H9 (cell line): ENCODE results near the gene ITPR3. TPM values are rescaled to one million over a fixed set of nuclear protein-coding genes. Genes with fewer than 3 reads are reported as not detected.

Experiments used
- DNase-seq: peaks from one replicate; pipeline ENCODE4 v3.0.0-alpha.2; 2017
- H2AFZ ChIP-seq: one replicate; pipeline ENCODE4 v1.6.1; 2013; ENCODE audit warnings: mild to moderate bottlenecking, low read length, control low read depth, moderate library complexity
- H2AK5ac ChIP-seq: 2 replicates; pipeline ENCODE4 v1.6.1; 2013; ENCODE audit warnings: low read length, control low read depth, mixed read lengths; ENCODE audit not compliant: insufficient read length
- H2BK120ac ChIP-seq: one replicate; pipeline ENCODE4 v1.6.1; 2013; ENCODE audit warnings: low read depth, mild to moderate bottlenecking, low read length, control low read depth, inconsistent platforms; ENCODE audit not compliant: poor library complexity, severe bottlenecking
- H2BK12ac ChIP-seq: 2 replicates; pipeline ENCODE4 v1.6.1; 2013; ENCODE audit warnings: low read length, control low read depth, mixed read lengths, low read depth; ENCODE audit not compliant: insufficient read length
- H2BK15ac ChIP-seq: 2 replicates; pipeline ENCODE4 v1.6.1; 2013; ENCODE audit warnings: low read depth, low read length, control low read depth
- H2BK20ac ChIP-seq: one replicate; pipeline ENCODE4 v1.6.1; 2013; ENCODE audit warnings: low read depth, mild to moderate bottlenecking, low read length, control low read depth, inconsistent platforms; ENCODE audit not compliant: poor library complexity, severe bottlenecking
- H2BK5ac ChIP-seq: 2 replicates; pipeline ENCODE4 v1.6.1; 2013; ENCODE audit warnings: low read length, control low read depth, mixed read lengths; ENCODE audit not compliant: insufficient read length
- H3K14ac ChIP-seq: 2 replicates; pipeline ENCODE4 v1.6.1; 2013; ENCODE audit warnings: low read length, control low read depth; ENCODE audit not compliant: insufficient read depth
- H3K18ac ChIP-seq: 2 replicates; pipeline ENCODE4 v1.6.1; 2013; ENCODE audit warnings: low read depth, mild to moderate bottlenecking, mixed read lengths, low read length, control low read depth; ENCODE audit not compliant: insufficient read length
- H3K23ac ChIP-seq: 2 replicates; pipeline ENCODE4 v1.6.1; 2013; ENCODE audit warnings: low read length, control low read depth, mixed read lengths, low read depth; ENCODE audit not compliant: insufficient read length
- H3K23me2 ChIP-seq: 2 replicates; pipeline ENCODE4 v1.6.1; 2013; ENCODE audit warnings: low read depth, mild to moderate bottlenecking, mixed read lengths, low read length, control low read depth; ENCODE audit not compliant: insufficient read length, poor library complexity, severe bottlenecking
- H3K27ac ChIP-seq: 2 replicates; pipeline ENCODE4 v1.5.1; 2013; ENCODE audit warnings: low read length, control low read depth, mixed read lengths, low read depth; ENCODE audit not compliant: insufficient read length
- H3K27me3 ChIP-seq: 2 replicates; pipeline ENCODE4 v1.6.1; 2013; ENCODE audit warnings: low read length, control low read depth, inconsistent platforms; ENCODE audit not compliant: insufficient read depth
- H3K4ac ChIP-seq: 2 replicates; pipeline ENCODE4 v1.6.1; 2013; ENCODE audit warnings: low read depth, mild to moderate bottlenecking, control low read depth, inconsistent platforms, low read length, moderate library complexity
- H3K4me1 ChIP-seq: 2 replicates; pipeline ENCODE4 v1.6.1; 2013; ENCODE audit warnings: low read length, control low read depth, inconsistent platforms; ENCODE audit not compliant: insufficient read depth
- H3K4me2 ChIP-seq: 2 replicates; pipeline ENCODE4 v1.6.1; 2013; ENCODE audit warnings: low read length, control low read depth, mixed read lengths; ENCODE audit not compliant: insufficient read length, insufficient read depth
- H3K56ac ChIP-seq: 2 replicates; pipeline ENCODE4 v1.6.1; 2013; ENCODE audit warnings: low read depth, mild to moderate bottlenecking, mixed read lengths, low read length, control low read depth; ENCODE audit not compliant: insufficient read length
- H3K79me1 ChIP-seq: 2 replicates; pipeline ENCODE4 v1.6.1; 2013; ENCODE audit warnings: low read depth, mild to moderate bottlenecking, moderate library complexity, low read length, control low read depth, inconsistent platforms; ENCODE audit not compliant: insufficient read depth, poor library complexity, severe bottlenecking
- H3K79me2 ChIP-seq: 2 replicates; pipeline ENCODE4 v1.6.1; 2013; ENCODE audit warnings: low read length, control low read depth, inconsistent platforms; ENCODE audit not compliant: insufficient read depth
- H3K9ac ChIP-seq: 2 replicates; pipeline ENCODE4 v1.6.1; 2013; ENCODE audit warnings: low read length, control low read depth, mixed read lengths; ENCODE audit not compliant: insufficient read length; ENCODE audit errors: extremely low read depth
- H3K9me3 ChIP-seq: one replicate; pipeline ENCODE4 v1.6.1; 2013; ENCODE audit warnings: low read depth, low read length, inconsistent platforms; ENCODE audit not compliant: control insufficient read depth
- H3T11ph ChIP-seq: one replicate; pipeline ENCODE4 v1.6.1; 2013; ENCODE audit warnings: mild to moderate bottlenecking, low read length, control low read depth, inconsistent platforms
- H4K20me1 ChIP-seq: one replicate; pipeline ENCODE4 v1.6.1; 2013; ENCODE audit not compliant: control insufficient read depth, insufficient read length, insufficient read depth
- H4K5ac ChIP-seq: 2 replicates; pipeline ENCODE4 v1.6.1; 2013; ENCODE audit warnings: low read depth, mild to moderate bottlenecking, mixed read lengths, low read length, control low read depth; ENCODE audit not compliant: insufficient read length
- H4K8ac ChIP-seq: replicated peaks from 2 replicates; pipeline ENCODE4 v1.6.1; 2013; ENCODE audit warnings: low read length, control low read depth, mixed read lengths, low read depth; ENCODE audit not compliant: insufficient read length
- H4K91ac ChIP-seq: 2 replicates; pipeline ENCODE4 v1.6.1; 2013; ENCODE audit warnings: low read depth, mild to moderate bottlenecking, moderate library complexity, mixed read lengths, low read length, control low read depth; ENCODE audit not compliant: insufficient read length
- H3K27ac Mint-ChIP-seq, 3 experiments: 2 replicates in 2 of 3; 3 replicates in 1 of 3; pipeline ENCODE4 v1.8.0; 2020 to 2021; ENCODE audit warnings: mixed read lengths in 3 of 3, mild to moderate bottlenecking in 1 of 3, moderate library complexity in 1 of 3
- H3K27me3 Mint-ChIP-seq: 2 replicates; pipeline ENCODE4 v1.8.0; 2021; ENCODE audit warnings: low read depth, mild to moderate bottlenecking, moderate library complexity, mixed read lengths
- H3K36me3 Mint-ChIP-seq, 3 experiments: 2 replicates in 2 of 3; 3 replicates in 1 of 3; pipeline ENCODE4 v1.8.0; 2020 to 2021; ENCODE audit warnings: low read depth in 3 of 3, mixed read lengths in 3 of 3; ENCODE audit not compliant: insufficient read depth in 1 of 3
- H3K4me1 Mint-ChIP-seq, 2 experiments: 2 replicates each; pipeline ENCODE4 v1.8.0; 2020; ENCODE audit warnings: mixed read lengths in 2 of 2
- H3K4me3 Mint-ChIP-seq, 2 experiments: 2 replicates in 1 of 2; 3 replicates in 1 of 2; pipeline ENCODE4 v1.8.0; 2020 to 2021; ENCODE audit warnings: mild to moderate bottlenecking in 2 of 2, mixed read lengths in 2 of 2, moderate library complexity in 1 of 2
- H3K9me3 Mint-ChIP-seq, 2 experiments: 2 replicates in 1 of 2; 3 replicates in 1 of 2; pipeline ENCODE4 v1.8.0; 2020; ENCODE audit warnings: mild to moderate bottlenecking in 2 of 2, mixed read lengths in 2 of 2, moderate library complexity in 1 of 2
- WGBS: extraction: QIAGEN DNeasy Blood & Tissue Kit; methylation state at CpG from one replicate; pipeline ENCODE4 v1.1.7; 2013; ENCODE audit warnings: missing lambda C conversion rate, low lambda C conversion rate, mixed read lengths; ENCODE audit not compliant: insufficient read length; ENCODE audit errors: extremely low coverage; 5-methylcytosine and 5-hydroxymethylcytosine counted together
- total RNA-seq: library from RNA; stranded (reverse); gene quantifications from 2 replicates; pipeline ENCODE4 v1.2.1, GENCODE V29; 2021
- TF ChIP-seq, protein P1 (sequence below): fragments of 200-600 bp; sonication (generic); conservative IDR thresholded peaks from 3 replicates; pipeline ENCODE4 v1.8.0; 2021; ENCODE audit warnings: antibody characterized with exemption, mild to moderate bottlenecking

The ITPR3 gene
- total RNA-seq, 1 experiment from 2014 or later: 40.3 TPM

DNA sequence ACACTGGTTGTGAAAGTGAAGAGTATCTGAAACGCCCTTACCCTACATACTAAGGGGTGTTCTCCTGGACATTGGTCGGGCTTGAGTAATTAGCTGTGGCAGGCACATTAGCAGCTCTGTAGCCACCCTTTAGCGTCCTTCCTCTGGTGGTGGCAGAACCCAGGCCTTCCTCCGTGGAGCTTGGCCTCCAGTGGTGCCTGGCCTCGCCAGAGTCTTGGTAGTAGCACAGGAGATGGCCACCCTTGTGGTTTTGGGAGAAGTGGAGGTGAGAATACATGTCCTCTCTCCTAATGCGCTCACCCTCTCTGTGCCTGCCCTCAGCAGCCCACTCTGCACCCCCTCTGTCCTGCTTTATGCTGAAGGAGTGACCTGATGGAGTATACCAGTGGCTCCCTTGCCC is 107.9 kb downstream of the ITPR3 start:
- H3K14ac ChIP-seq: no peak overlapping the region
- no peak overlapping the region for H2AK5ac ChIP-seq
- no peak overlapping the region for H3K9ac ChIP-seq
- no peak overlapping the region for H2BK5ac ChIP-seq
- no peaks in the 10 kb centered on the region for H3K79me2 ChIP-seq
- WGBS: no CpG with 5 or more reads among the region's 6 CpGs
- Mint-ChIP-seq H3K27me3 (peaks cover 18% of the 10 kb centered on the region), H3K9me3 (no peaks in the 10 kb centered on the region), H3K4me3 (no peak overlapping the region), H3K4me1 (peaks cover 47 to 49% of the 10 kb centered on the region in 2 experiments), H3K27ac (no peak overlapping the region), H3K36me3 (no peaks in the 10 kb centered on the region)
- no peak overlapping the region for H2BK20ac ChIP-seq
- no peaks in the 10 kb centered on the region for H3K27me3 ChIP-seq
- peaks cover 4% of the 10 kb centered on the region; the same call in 1 of the 2 replicates for H3K4me1 ChIP-seq
- no peak overlapping the region for H4K91ac ChIP-seq
- no peak overlapping the region for H3K56ac ChIP-seq
- TF ChIP-seq, protein P1, sequence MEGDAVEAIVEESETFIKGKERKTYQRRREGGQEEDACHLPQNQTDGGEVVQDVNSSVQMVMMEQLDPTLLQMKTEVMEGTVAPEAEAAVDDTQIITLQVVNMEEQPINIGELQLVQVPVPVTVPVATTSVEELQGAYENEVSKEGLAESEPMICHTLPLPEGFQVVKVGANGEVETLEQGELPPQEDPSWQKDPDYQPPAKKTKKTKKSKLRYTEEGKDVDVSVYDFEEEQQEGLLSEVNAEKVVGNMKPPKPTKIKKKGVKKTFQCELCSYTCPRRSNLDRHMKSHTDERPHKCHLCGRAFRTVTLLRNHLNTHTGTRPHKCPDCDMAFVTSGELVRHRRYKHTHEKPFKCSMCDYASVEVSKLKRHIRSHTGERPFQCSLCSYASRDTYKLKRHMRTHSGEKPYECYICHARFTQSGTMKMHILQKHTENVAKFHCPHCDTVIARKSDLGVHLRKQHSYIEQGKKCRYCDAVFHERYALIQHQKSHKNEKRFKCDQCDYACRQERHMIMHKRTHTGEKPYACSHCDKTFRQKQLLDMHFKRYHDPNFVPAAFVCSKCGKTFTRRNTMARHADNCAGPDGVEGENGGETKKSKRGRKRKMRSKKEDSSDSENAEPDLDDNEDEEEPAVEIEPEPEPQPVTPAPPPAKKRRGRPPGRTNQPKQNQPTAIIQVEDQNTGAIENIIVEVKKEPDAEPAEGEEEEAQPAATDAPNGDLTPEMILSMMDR: no peak
- H4K5ac ChIP-seq: no peak overlapping the region
- no peak overlapping the region for H2BK15ac ChIP-seq
- no peaks in the 10 kb centered on the region for H4K20me1 ChIP-seq
- H3K4me2 ChIP-seq: no peak overlapping the region
- H3K4ac ChIP-seq: no peak overlapping the region
- DNase-seq: no peak
- H3K27ac ChIP-seq: no peak overlapping the region
- H3K9me3 ChIP-seq: no peaks in the 10 kb centered on the region
- no peak overlapping the region for H2AFZ ChIP-seq
- no peak overlapping the region for H3K23ac ChIP-seq
- no peak overlapping the region for H2BK12ac ChIP-seq
- H2BK120ac ChIP-seq: no peak overlapping the region
- H3K79me1 ChIP-seq: no peaks in the 10 kb centered on the region
- H3K18ac ChIP-seq: no peak overlapping the region
- no peaks in the 10 kb centered on the region for H3K23me2 ChIP-seq
- no peak overlapping the region for H3T11ph ChIP-seq
- H4K8ac ChIP-seq: no peak overlapping the region
